PFSK-1 (cell line): Measurements from ENCODE around the gene MISP.

Experiments
- POLR2AphosphoS5 ChIP-seq: IDR thresholded peaks from 2 replicates; pipeline ENCODE4 v1.6.1; 2012; ENCODE audit warnings: low read depth, mild to moderate bottlenecking, control low read depth, low read length, moderate library complexity
- REST ChIP-seq, 2 experiments: IDR thresholded peaks; 2 replicates each; pipeline versions ENCODE4 v1.6.1 to v1.8.0; 2011 to 2012; ENCODE audit warnings: low read depth in 2 of 2, low read length in 2 of 2, control low read depth in 1 of 2, inconsistent platforms in 1 of 2, mild to moderate bottlenecking in 1 of 2, moderate library complexity in 1 of 2; ENCODE audit not compliant: insufficient read depth in 1 of 2

GRCh38 chr19:704447-704741 lies 46.5 kb upstream of the MISP start:
- TF ChIP-seq POLR2AphosphoS5 (no peak), REST (IDR thresholded peaks at IDR 0.05; ENCODE audit: insufficient read depth in 1 of 2, low read depth in 2 of 2, low read length in 2 of 2) (no peak)
